Stimulated activated CD4-positive, alpha-beta T cell treated with anti-CD3 and anti-CD28 coated beads, Interleukin-1b, Interleukin-23, amount 100 ng/mL, for 1 hour (primary cell): ENCODE measurements around the gene PKP1.
A peak's percentile ranks its signal among the peaks of the same experiment; 100 is the strongest.
"Not testable (repeated sequence)": the region's sequence is repeated elsewhere in the genome, so short reads cannot be mapped to it uniquely, and the experiment has no call there.

ENCODE experiments used
- DNase-seq, 2 donors: peaks; one replicate each; pipeline ENCODE4 v3.0.0-alpha.2; 2020; ENCODE audit warnings: low read depth in 2 of 2

PKP1 gene

GRCh38 chr1:201282931-201283829 is at the start of gene PKP1:
Gene PKP1, plus strand, starts transcription at chr1:201283506. Its CDS starts 197 bp downstream, at chr1:201283703.
- DNase-seq: no peak

GRCh38 chr1:201239646-201240045 is 43.7 kb upstream of the PKP1 start:
- DNase-seq: not testable (repeated sequence)

- no peak for DNase-seq
Measured at GRCh38 chr1:201240171-201240570, 43.1 kb upstream of the PKP1 start.

GRCh38 chr1:201241736-201242135 is 41.6 kb upstream of the PKP1 start:
- DNase-seq: no peak

GRCh38 chr1:201245082-201245481 is 38.2 kb upstream of the PKP1 start:
- DNase-seq: no peak

GRCh38 chr1:201248721-201249559 is 34.4 kb upstream of the PKP1 start:
- no peak for DNase-seq

GRCh38 chr1:201250326-201251011 is 32.8 kb upstream of the PKP1 start:
- no peak for DNase-seq

GRCh38 chr1:201251411-201251810 is 31.9 kb upstream of the PKP1 start:
- no peak for DNase-seq

GRCh38 chr1:201251851-201252430 is 31.4 kb upstream of the PKP1 start:
- no peak for DNase-seq

- DNase-seq: no peak
Measured at GRCh38 chr1:201252944-201253371, 30.3 kb upstream of the PKP1 start.

- DNase-seq: no peak
Measured at GRCh38 chr1:201253411-201253810, 29.9 kb upstream of the PKP1 start.

GRCh38 chr1:201253906-201254624 is 29.2 kb upstream of the PKP1 start:
- no peak for DNase-seq

GRCh38 chr1:201254625-201255478 is 28.5 kb upstream of the PKP1 start:
- peak in 1 of 2 donors; percentile 52 for DNase-seq

GRCh38 chr1:201255479-201256362 is 27.6 kb upstream of the PKP1 start:
- no peak for DNase-seq

- not testable (repeated sequence) for DNase-seq
Measured at GRCh38 chr1:201258132-201258531, 25.2 kb upstream of the PKP1 start.

GRCh38 chr1:201258763-201259230 is 24.5 kb upstream of the PKP1 start:
- no peak for DNase-seq

- DNase-seq: no peak
Measured at GRCh38 chr1:201259476-201260235, 23.6 kb upstream of the PKP1 start.

- no peak for DNase-seq
Measured at GRCh38 chr1:201260236-201260590, 23.1 kb upstream of the PKP1 start.
